Naive thymus-derived CD4-positive, alpha-beta T cell (primary cell): ENCODE measurements around the gene MUC15. TPM values are rescaled to one million over a fixed set of nuclear protein-coding genes. Genes with fewer than 3 reads are reported as not detected.

ENCODE experiments used
- polyA plus RNA-seq, 2 donors: library from polyadenylated mRNA; unstranded; fragments of 300-500 nt; fragmentation: Illumina TruSeq; gene quantifications; one replicate each; pipeline ENCODE4 v1.2.3, GENCODE V29; 2021
- total RNA-seq, 6 experiments: library from RNA in 5 of 6; stranded (reverse) in 5 of 6; gene quantifications; 1 replicate in 5 of 6; 2 replicates in 1 of 6; pipeline ENCODE4 v1.2.3 and lab custom pipeline; 2021 to 2026

Gene MUC15
- total and polyA plus RNA-seq, 7 experiments from 2014 or later, result not detected

Other genes with a start within 250 kb of the MUC15 start
- gene ANO3, start 240.1 kb downstream of the MUC15 start, total RNA-seq, result not detected
- gene ANO3, start 240.1 kb downstream of the MUC15 start, polyA plus RNA-seq, result not detected
- gene SLC5A12, start 149.8 kb upstream of the MUC15 start, total RNA-seq, result not detected
- gene SLC5A12, start 149.8 kb upstream of the MUC15 start, polyA plus RNA-seq, result not detected